Panc1 (cell line): Measurements from ENCODE around the gene PYGO2. TPM values are rescaled to one million over a fixed set of nuclear protein-coding genes. Genes with fewer than 3 reads are reported as not detected.

ENCODE experiments used
- ATAC-seq: fragments of 200-7000 bp; cut with Tn5 transposase; 2 replicates; pipeline ENCODE4 v1.9.1; 2020; ENCODE audit warnings: mild to moderate bottlenecking, moderate library complexity
- BruUV-seq: library from RNA; stranded (reverse); fragments of 400-500 nt; replicated peaks from 2 replicates; lab custom pipeline; 2021; lab: Mats Ljungman, UMichigan
- CTCF ChIA-PET: fragments of 300-600 bp; sonication (Branson Sonifier 250); formaldehyde crosslinking; loops from one replicate; lab custom pipeline; 2022; ENCODE audit warnings: antibody characterized with exemption; lab: Charles Lee
- POLR2A ChIA-PET: fragments of 300-600 bp; sonication (Branson Sonifier 250); formaldehyde crosslinking; loops from one replicate; lab custom pipeline; 2022; ENCODE audit warnings: antibody characterized with exemption; lab: Charles Lee
- DNase-seq: peaks from one replicate; pipeline ENCODE4 v3.0.0-alpha.2; 2010; ENCODE audit warnings: low read depth, low spot score
- H3K27ac ChIP-seq: 2 replicates; pipeline ENCODE4 v1.5.1; 2011; ENCODE audit warnings: mild to moderate bottlenecking, low read length, inconsistent platforms
- H3K27me3 ChIP-seq: fragments of 200-500 bp; sonication (Bioruptor generic); 2 replicates; pipeline ENCODE4 v1.6.0; 2014; ENCODE audit warnings: low read length, inconsistent platforms; ENCODE audit not compliant: control insufficient read depth, insufficient read depth
- H3K36me3 ChIP-seq: fragments of 200-500 bp; sonication (Bioruptor generic); 2 replicates; pipeline ENCODE4 v1.5.1; 2014; ENCODE audit warnings: inconsistent platforms, mild to moderate bottlenecking, low read length, moderate library complexity; ENCODE audit not compliant: control insufficient read depth, insufficient read depth
- H3K4me1 ChIP-seq: 2 replicates; pipeline ENCODE4 v1.5.1; 2011; ENCODE audit warnings: inconsistent platforms, mild to moderate bottlenecking, low read length, moderate library complexity; ENCODE audit not compliant: control insufficient read depth, insufficient read depth
- H3K4me3 ChIP-seq, 2 experiments: 2 replicates each; pipeline ENCODE4 v1.5.1; 2011 to 2012; ENCODE audit warnings: low read depth in 2 of 2, low read length in 2 of 2, mild to moderate bottlenecking in 2 of 2, inconsistent platforms in 1 of 2, moderate library complexity in 1 of 2
- H3K9me3 ChIP-seq: fragments of 200-500 bp; sonication (Bioruptor generic); 2 replicates; pipeline ENCODE4 v1.5.1; 2014; ENCODE audit warnings: low read depth, mild to moderate bottlenecking, inconsistent platforms, low read length, moderate library complexity; ENCODE audit not compliant: control insufficient read depth, insufficient read depth
- POLR2AphosphoS5 ChIP-seq: IDR thresholded peaks from 2 replicates; pipeline ENCODE4 v1.6.1; 2012; ENCODE audit warnings: mild to moderate bottlenecking, low read depth, low read length, moderate library complexity
- REST ChIP-seq, 2 experiments: IDR thresholded peaks; 2 replicates each; pipeline ENCODE4 v1.6.1; 2011 to 2012; ENCODE audit warnings: low read depth in 2 of 2, control low read depth in 1 of 2, low read length in 1 of 2, mild to moderate bottlenecking in 1 of 2, moderate library complexity in 1 of 2; ENCODE audit not compliant: insufficient read depth in 1 of 2
- SIN3A ChIP-seq: IDR thresholded peaks from 2 replicates; pipeline ENCODE4 v1.6.1; 2012; ENCODE audit warnings: low read depth, mild to moderate bottlenecking, low read length, moderate library complexity, borderline replicate concordance; ENCODE audit not compliant: insufficient read depth
- TCF7L2 ChIP-seq: IDR thresholded peaks from 2 replicates; pipeline ENCODE4 v1.6.1; 2011; ENCODE audit warnings: mild to moderate bottlenecking, low read depth, low read length, inconsistent platforms
- in situ Hi-C: cut with HindIII; loops from 2 replicates; pipeline ENCODE4 v1.10.0; 2016; ENCODE audit warnings: low sequenced_read_pairs, low pct_unique_long_range_greater_than_20kb
- intact Hi-C: fragments of 100-400 bp; cut with micrococcal nuclease; formaldehyde crosslinking; loops from one replicate; pipeline ENCODE4 v1.10.0; 2022; ENCODE audit not compliant: unreplicated experiment
- total RNA-seq: library from RNA; stranded (reverse); gene quantifications from one replicate; pipeline ENCODE4 v1.2.1, GENCODE V29; 2021; ENCODE audit not compliant: unreplicated experiment
- TF ChIP-seq, protein P1 (sequence below): fragments of 450-650 bp; IDR thresholded peaks from 2 replicates; pipeline ENCODE4 v1.5.1; 2017; ENCODE audit warnings: mild to moderate bottlenecking

PYGO2 gene
- total RNA-seq, 1 experiment from 2014 or later = 41.1 TPM

DNA sequence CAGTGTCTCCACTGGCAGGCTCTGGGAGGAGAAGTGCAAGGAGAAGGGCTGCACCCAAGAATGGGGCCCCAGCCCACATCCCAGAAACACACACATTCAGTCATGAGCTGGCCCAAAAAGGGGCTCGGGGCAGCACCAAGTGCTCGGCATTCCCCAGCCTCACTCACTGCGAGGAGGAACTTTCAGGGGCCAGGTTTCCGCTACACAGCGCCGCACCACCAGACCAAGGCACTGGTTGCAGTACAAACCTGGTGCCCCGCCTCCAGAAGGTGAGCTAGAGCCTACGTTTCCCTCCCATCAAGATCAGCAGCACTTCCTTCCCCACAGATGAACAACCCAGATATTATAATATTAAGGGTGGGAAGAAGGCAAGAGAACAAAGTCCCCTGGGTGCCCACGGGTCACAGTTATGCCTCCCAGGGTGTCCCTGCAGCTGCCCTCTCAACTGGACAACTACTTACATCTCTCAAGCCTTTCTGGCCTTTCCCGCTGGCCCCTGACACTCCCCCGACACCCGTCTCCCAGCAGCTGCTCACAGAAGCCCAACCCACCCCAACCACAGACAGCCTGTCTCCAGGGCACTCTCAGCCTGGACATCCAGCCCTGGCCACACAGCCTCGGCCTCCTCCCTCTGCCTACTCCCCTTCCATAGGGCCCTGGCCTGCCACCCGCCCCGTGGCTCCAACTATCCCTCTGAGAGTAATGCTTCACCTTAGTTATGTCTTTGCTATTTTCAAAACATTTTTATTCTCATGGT, 9.5 kb downstream of the PYGO2 start:
- intact Hi-C loops = loop anchor here (10.0 kb wide), 1 partner anchor 387 kb away; the partner anchor contains the start of gene CHRNB2
- ATAC-seq (no peak), DNase-seq (no peak)
- Histone ChIP-seq H3K9me3 (no peaks in the 10 kb centered on the region), H3K4me3 (no peak overlapping the region), H3K27me3 (no peaks in the 10 kb centered on the region), H3K36me3 (no peaks in the 10 kb centered on the region), H3K27ac (no peak overlapping the region), H3K4me1 (peaks cover 17% of the 10 kb centered on the region)
- BruUV-seq = no TSS peak
- TF ChIP-seq POLR2AphosphoS5 (no peak), SIN3A (no peak), TCF7L2 (no peak), REST (IDR thresholded peaks at IDR 0.05; ENCODE audit: insufficient read depth in 1 of 2, low read depth in 2 of 2, low read length in 1 of 2) (no peak)
- TF ChIP-seq, protein P1, sequence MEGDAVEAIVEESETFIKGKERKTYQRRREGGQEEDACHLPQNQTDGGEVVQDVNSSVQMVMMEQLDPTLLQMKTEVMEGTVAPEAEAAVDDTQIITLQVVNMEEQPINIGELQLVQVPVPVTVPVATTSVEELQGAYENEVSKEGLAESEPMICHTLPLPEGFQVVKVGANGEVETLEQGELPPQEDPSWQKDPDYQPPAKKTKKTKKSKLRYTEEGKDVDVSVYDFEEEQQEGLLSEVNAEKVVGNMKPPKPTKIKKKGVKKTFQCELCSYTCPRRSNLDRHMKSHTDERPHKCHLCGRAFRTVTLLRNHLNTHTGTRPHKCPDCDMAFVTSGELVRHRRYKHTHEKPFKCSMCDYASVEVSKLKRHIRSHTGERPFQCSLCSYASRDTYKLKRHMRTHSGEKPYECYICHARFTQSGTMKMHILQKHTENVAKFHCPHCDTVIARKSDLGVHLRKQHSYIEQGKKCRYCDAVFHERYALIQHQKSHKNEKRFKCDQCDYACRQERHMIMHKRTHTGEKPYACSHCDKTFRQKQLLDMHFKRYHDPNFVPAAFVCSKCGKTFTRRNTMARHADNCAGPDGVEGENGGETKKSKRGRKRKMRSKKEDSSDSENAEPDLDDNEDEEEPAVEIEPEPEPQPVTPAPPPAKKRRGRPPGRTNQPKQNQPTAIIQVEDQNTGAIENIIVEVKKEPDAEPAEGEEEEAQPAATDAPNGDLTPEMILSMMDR = no peak
- ChIA-PET POLR2A (interaction anchor here (0.6 kb wide), 1 partner anchor 1114 kb away, joined by 4 read pairs; no protein-coding TSS in a partner anchor), CTCF (no interaction called here)
- in situ Hi-C loops = no loop called here

GRCh38 chr1:154948079-154948478, 13.5 kb downstream of the PYGO2 start:
- Histone ChIP-seq H3K4me3 (no peak overlapping the region), H3K27ac (no peak overlapping the region), H3K4me1 (peaks cover 6% of the 10 kb centered on the region; the same call in 1 of the 2 replicates), H3K9me3 (no peaks in the 10 kb centered on the region), H3K27me3 (no peaks in the 10 kb centered on the region), H3K36me3 (no peaks in the 10 kb centered on the region)
- in situ Hi-C loops = no loop called here
- ChIA-PET CTCF (interaction anchor here (0.6 kb wide), 2 partner anchors 8 to 85 kb away, joined by 3 read pairs; no protein-coding TSS in a partner anchor), POLR2A (no interaction called here)
- BruUV-seq = no TSS peak
- ATAC-seq (no peak), DNase-seq (no peak)
- intact Hi-C loops = no loop called here
- no peak for TF ChIP-seq REST (IDR thresholded peaks at IDR 0.05; ENCODE audit: insufficient read depth in 1 of 2, low read depth in 2 of 2, low read length in 1 of 2)
- TF ChIP-seq, protein P1 = no peak
- TF ChIP-seq TCF7L2 = no peak
- no peak for TF ChIP-seq SIN3A
- no peak for TF ChIP-seq POLR2AphosphoS5
